Suprapubic skin (tissue), 4 donors: ENCODE measurements around the gene M1AP. TPM values are rescaled to one million over a fixed set of nuclear protein-coding genes. Genes with fewer than 3 reads are reported as not detected.

Source experiments
- DNase-seq, 2 donors: peaks; one replicate each; pipeline ENCODE4 v3.0.0-alpha.2; 2019; ENCODE audit warnings: low spot score in 2 of 2
- H3K27ac ChIP-seq: fragments of 200-600 bp; sonication (generic); one replicate; pipeline ENCODE4 v1.5.1; 2019
- H3K27me3 ChIP-seq: fragments of 200-600 bp; sonication (generic); one replicate; pipeline ENCODE4 v1.5.1; 2019
- H3K36me3 ChIP-seq: fragments of 200-600 bp; sonication (generic); one replicate; pipeline ENCODE4 v1.5.1; 2019
- H3K4me1 ChIP-seq: fragments of 200-600 bp; sonication (generic); one replicate; pipeline ENCODE4 v1.5.1; 2019
- H3K4me3 ChIP-seq: fragments of 200-600 bp; sonication (generic); one replicate; pipeline ENCODE4 v1.5.1; 2019; ENCODE audit warnings: mild to moderate bottlenecking
- H3K9me3 ChIP-seq: fragments of 200-600 bp; sonication (generic); one replicate; pipeline ENCODE4 v1.5.1; 2019
- CTCF ChIP-seq, 2 donors: fragments of 200-600 bp in 1 of 2; fragments of 450-650 bp in 1 of 2; sonication (generic) in 1 of 2; IDR thresholded peaks; one replicate each; pipeline ENCODE4 v1.5.1; 2016 to 2019; ENCODE audit warnings: antibody characterized with exemption in 2 of 2, mild to moderate bottlenecking in 1 of 2, moderate library complexity in 1 of 2
- EP300 ChIP-seq: sonication (generic); formaldehyde crosslinking; IDR thresholded peaks from one replicate; pipeline ENCODE4 v1.6.1; 2017; ENCODE audit warnings: antibody characterized with exemption
- POLR2A ChIP-seq, 2 donors: fragments of 450-650 bp; IDR thresholded peaks; one replicate each; pipeline ENCODE4 v1.6.1; 2017; ENCODE audit warnings: antibody characterized with exemption in 2 of 2, mild to moderate bottlenecking in 2 of 2, moderate library complexity in 2 of 2
- POLR2AphosphoS5 ChIP-seq, 3 donors: sonication (generic); formaldehyde crosslinking; IDR thresholded peaks; one replicate each; pipeline ENCODE4 v1.6.1; 2017; ENCODE audit warnings: antibody characterized with exemption in 3 of 3
- WGBS: methylation state at CpG from one replicate; pipeline ENCODE4 v1.1.5; 2018; 5-methylcytosine and 5-hydroxymethylcytosine counted together
- total RNA-seq, 4 donors: library from RNA; depleted of rRNA; stranded (reverse); fragments of >200 nt; gene quantifications; one replicate each; pipeline ENCODE4 v1.1.0, GENCODE V29; 2016

Gene M1AP
- total RNA-seq, 4 donors from 2014 or later, result 1.1 TPM; not detected in 3

DNA sequence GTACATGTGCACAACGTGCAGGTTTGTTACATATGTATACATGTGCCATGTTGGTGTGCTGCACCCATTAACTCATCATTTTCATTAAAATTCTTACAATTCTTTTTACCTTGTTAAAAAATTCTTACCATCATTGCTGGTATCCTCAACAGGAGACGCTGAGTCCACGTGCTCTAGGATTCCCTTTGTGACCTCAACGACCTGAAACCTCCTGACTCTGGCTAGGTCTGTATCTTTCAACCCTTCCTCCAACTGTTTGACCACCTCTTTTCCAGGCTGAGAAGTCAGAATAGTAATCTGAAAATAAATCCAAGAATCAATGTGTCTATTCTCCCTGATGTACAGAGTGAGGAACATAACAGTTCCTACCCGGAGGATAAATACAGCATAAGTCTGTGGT is 41.2 kb downstream of the M1AP start:
- no peak for DNase-seq
- no peaks in the 10 kb centered on the region for H3K9me3 ChIP-seq
- peaks cover 16% of the 10 kb centered on the region for H3K27me3 ChIP-seq
- no peaks in the 10 kb centered on the region for H3K4me1 ChIP-seq
- no peak overlapping the region for H3K27ac ChIP-seq
- no peak overlapping the region for H3K4me3 ChIP-seq
- no peaks in the 10 kb centered on the region for H3K36me3 ChIP-seq
- TF ChIP-seq POLR2AphosphoS5 (IDR thresholded peaks at IDR 0.05) (no peak), CTCF (IDR thresholded peaks at IDR 0.05) (no peak), EP300 (no peak), POLR2A (IDR thresholded peaks at IDR 0.05) (no peak)
- WGBS, result 68% methylated on average over 5 of the region's 5 CpGs

- H3K27me3 ChIP-seq, result peaks cover 23% of the 10 kb centered on the region
- H3K4me1 ChIP-seq, result no peaks in the 10 kb centered on the region
- DNase-seq, result no peak
- WGBS, result 77% methylated on average over 7 of the region's 7 CpGs
- H3K27ac ChIP-seq, result no peak overlapping the region
- no peaks in the 10 kb centered on the region for H3K9me3 ChIP-seq
- H3K4me3 ChIP-seq, result no peak overlapping the region
- no peaks in the 10 kb centered on the region for H3K36me3 ChIP-seq
- TF ChIP-seq CTCF (IDR thresholded peaks at IDR 0.05) (no peak), EP300 (no peak), POLR2A (IDR thresholded peaks at IDR 0.05) (no peak), POLR2AphosphoS5 (IDR thresholded peaks at IDR 0.05) (no peak)
These were observed 44.7 kb downstream of the M1AP start for GRCh38 chr2:74603282-74604000.

- Histone ChIP-seq H3K27me3 (peaks cover 23% of the 10 kb centered on the region), H3K4me1 (no peaks in the 10 kb centered on the region), H3K4me3 (no peak overlapping the region), H3K36me3 (no peaks in the 10 kb centered on the region), H3K27ac (no peak overlapping the region), H3K9me3 (no peaks in the 10 kb centered on the region)
- TF ChIP-seq EP300, result no peak
- TF ChIP-seq POLR2AphosphoS5 (IDR thresholded peaks at IDR 0.05), result no peak
- no peak for TF ChIP-seq POLR2A (IDR thresholded peaks at IDR 0.05)
- no peak for TF ChIP-seq CTCF (IDR thresholded peaks at IDR 0.05)
- DNase-seq, result no peak
- WGBS, result 49% methylated on average over 1 of the region's 1 CpG
These were observed 45.4 kb downstream of the M1AP start for GRCh38 chr2:74602586-74603281.

- Histone ChIP-seq H3K27me3 (peaks cover 35% of the 10 kb centered on the region), H3K4me1 (no peaks in the 10 kb centered on the region), H3K9me3 (no peaks in the 10 kb centered on the region), H3K36me3 (no peaks in the 10 kb centered on the region), H3K27ac (no peak overlapping the region), H3K4me3 (no peak overlapping the region)
- no peak for TF ChIP-seq EP300
- no peak for TF ChIP-seq CTCF (IDR thresholded peaks at IDR 0.05)
- no peak for TF ChIP-seq POLR2A (IDR thresholded peaks at IDR 0.05)
- TF ChIP-seq POLR2AphosphoS5 (IDR thresholded peaks at IDR 0.05), result no peak
- WGBS, result 62% methylated on average over 3 of the region's 3 CpGs
- no peak for DNase-seq
These were observed 48.5 kb downstream of the M1AP start for GRCh38 chr2:74599676-74600075.

DNA sequence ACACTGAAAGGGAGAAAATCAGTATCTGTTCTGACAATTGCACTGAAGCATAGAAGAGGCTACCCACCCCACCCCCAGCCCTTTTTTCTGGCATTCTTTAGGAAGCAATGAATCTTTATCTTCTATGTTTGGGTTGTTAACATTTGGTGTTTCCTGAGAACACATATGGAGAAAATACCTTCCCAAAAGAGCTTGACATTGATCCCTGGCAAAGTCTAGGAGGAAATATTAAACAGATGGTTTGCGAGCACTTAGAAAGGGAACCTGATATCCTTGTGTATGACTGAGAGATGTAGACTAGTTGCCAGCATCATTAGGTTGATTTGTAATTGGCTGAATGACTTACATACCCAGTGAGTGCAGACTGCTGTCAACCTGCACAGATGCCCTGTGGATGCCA is 50.7 kb downstream of the M1AP start:
- Histone ChIP-seq H3K9me3 (no peaks in the 10 kb centered on the region), H3K4me1 (no peaks in the 10 kb centered on the region), H3K36me3 (no peaks in the 10 kb centered on the region), H3K27me3 (peaks cover 30% of the 10 kb centered on the region), H3K27ac (no peak overlapping the region), H3K4me3 (no peak overlapping the region)
- 56% methylated on average over 1 of the region's 1 CpG for WGBS
- DNase-seq, result no peak
- no peak for TF ChIP-seq POLR2AphosphoS5 (IDR thresholded peaks at IDR 0.05)
- no peak for TF ChIP-seq POLR2A (IDR thresholded peaks at IDR 0.05)
- no peak for TF ChIP-seq CTCF (IDR thresholded peaks at IDR 0.05)
- TF ChIP-seq EP300, result no peak
